HG03378 (cell line): ENCODE results near the gene GPR162.

Experiments used
- ATAC-seq: cut with Tn5 transposase; IDR thresholded peaks from one replicate; pipeline ENCODE4 v1.9.1; 2021; ENCODE audit warnings: mild to moderate bottlenecking, moderate library complexity; ENCODE audit not compliant: unreplicated experiment

Gene GPR162

GRCh38 chr12:6821591-6822425 is at the start of gene GPR162:
TSS of gene GPR162 (plus strand) at chr12:6821821. CDS start at chr12:6823899, 2,078 bp downstream.
- no peak for ATAC-seq

GRCh38 chr12:6772331-6772695 is 49.3 kb upstream of the GPR162 start, which contains the start of gene LAG3:
TSS of gene LAG3 (plus strand) at chr12:6772520. CDS start at chr12:6772853, 333 bp downstream.
- no peak for ATAC-seq

GRCh38 chr12:6772726-6773589 is 48.7 kb upstream of the GPR162 start:
- no peak for ATAC-seq

- ATAC-seq = no peak
These were observed 47.9 kb upstream of the GPR162 start for GRCh38 chr12:6773590-6774351.

- no peak for ATAC-seq
These were observed 47.0 kb upstream of the GPR162 start for GRCh38 chr12:6774499-6775062.

GRCh38 chr12:6775185-6776174 is 46.1 kb upstream of the GPR162 start:
- ATAC-seq = no peak

- no peak for ATAC-seq
These were observed 44.2 kb upstream of the GPR162 start for GRCh38 chr12:6777386-6777785.

GRCh38 chr12:6778217-6778573 is 43.4 kb upstream of the GPR162 start:
- ATAC-seq = no peak

GRCh38 chr12:6778574-6779550 is 42.8 kb upstream of the GPR162 start:
- ATAC-seq = peak; percentile 78

GRCh38 chr12:6779708-6780432 is 41.8 kb upstream of the GPR162 start:
- ATAC-seq = no peak

GRCh38 chr12:6780573-6780972 is 41.0 kb upstream of the GPR162 start:
- no peak for ATAC-seq

GRCh38 chr12:6782119-6782518 is 39.5 kb upstream of the GPR162 start:
- ATAC-seq = no peak

- ATAC-seq = no peak
These were observed 38.6 kb upstream of the GPR162 start for GRCh38 chr12:6782850-6783566.

- ATAC-seq = no peak
These were observed 37.8 kb upstream of the GPR162 start for GRCh38 chr12:6783828-6784227.

GRCh38 chr12:6784296-6784695 is 37.3 kb upstream of the GPR162 start:
- no peak for ATAC-seq

- no peak for ATAC-seq
These were observed 36.9 kb upstream of the GPR162 start for GRCh38 chr12:6784761-6785160.

GRCh38 chr12:6786416-6787094 is 35.1 kb upstream of the GPR162 start:
- ATAC-seq = no peak
